Stimulated activated CD4-positive, alpha-beta T cell treated with anti-CD3 and anti-CD28 coated beads, Interleukin-1b, Interleukin-23, amount 100 ng/mL, for 1 hour (primary cell): ENCODE results near the gene AVPR1B.

Experiments used
- DNase-seq, 2 donors: peaks; one replicate each; pipeline ENCODE4 v3.0.0-alpha.2; 2020; ENCODE audit warnings: low read depth in 2 of 2

The AVPR1B gene

DNA sequence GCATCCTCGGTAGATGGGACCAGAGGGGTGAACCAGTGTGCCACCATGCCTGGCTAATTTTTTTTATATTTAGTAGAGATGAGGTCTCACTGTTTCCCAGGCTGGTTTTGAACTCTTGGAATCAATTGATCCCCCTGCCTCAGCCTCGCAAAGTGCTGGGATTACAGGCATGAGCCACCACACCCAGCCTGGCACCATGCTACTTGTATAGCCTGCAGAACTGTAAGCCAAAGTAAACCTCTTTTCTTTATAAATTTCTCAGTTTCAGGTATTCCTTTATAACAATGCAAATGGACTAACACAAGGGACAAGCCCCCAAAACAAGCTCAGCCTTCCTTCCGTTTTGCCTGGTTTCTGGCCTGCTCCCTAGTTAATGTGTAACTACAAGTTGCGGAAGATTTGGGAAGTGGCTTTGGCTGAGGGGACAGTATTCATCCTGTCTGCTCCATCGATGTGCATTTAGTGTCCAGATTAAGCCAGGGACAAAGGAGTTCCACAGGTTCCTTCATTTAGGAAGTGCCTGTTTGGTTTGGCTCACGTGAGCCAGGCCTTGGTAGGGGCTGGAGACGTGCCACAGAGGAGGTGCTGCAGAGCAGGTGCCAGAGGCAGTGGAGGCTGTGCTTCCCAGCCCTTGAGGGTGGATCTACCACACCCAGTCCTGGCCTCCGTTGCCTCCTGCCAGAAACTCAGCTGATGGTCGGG, 4.4 kb downstream of the AVPR1B start:
- DNase-seq: no peak

DNA sequence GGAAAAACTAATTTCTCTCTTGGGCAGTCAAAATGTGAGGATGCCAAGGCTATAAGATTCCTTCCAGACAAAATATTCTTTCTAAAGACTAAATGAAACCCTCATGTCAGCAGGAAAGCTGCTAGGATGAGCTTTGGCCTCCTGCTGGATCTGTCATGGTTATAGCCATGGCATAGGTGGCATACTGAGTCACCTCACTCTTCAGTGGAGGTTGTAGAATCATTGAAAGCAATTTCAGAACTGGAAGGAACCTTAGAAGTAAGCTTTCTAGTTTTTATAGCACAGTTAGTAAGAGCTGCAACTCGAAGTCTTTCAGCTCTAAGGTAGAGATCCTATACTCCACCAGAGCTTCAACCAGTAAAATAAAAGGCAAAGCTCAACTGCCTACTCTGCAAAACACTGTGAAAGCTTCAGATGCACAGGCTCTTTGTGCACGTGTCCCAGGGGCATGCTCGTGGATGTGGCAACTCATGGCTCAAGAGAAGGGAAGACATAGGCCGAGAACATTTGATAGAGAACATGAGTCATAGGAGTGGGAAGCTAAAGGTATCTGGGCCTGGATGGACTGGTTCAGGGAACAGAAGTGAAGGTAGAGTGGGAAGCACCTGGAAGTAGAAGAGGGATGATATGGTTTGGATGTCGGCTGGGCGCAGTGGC, 5.8 kb downstream of the AVPR1B start:
- DNase-seq: no peak

GRCh38 chr1:206110820-206111219, 6.4 kb downstream of the AVPR1B start:
- DNase-seq: no peak

DNA sequence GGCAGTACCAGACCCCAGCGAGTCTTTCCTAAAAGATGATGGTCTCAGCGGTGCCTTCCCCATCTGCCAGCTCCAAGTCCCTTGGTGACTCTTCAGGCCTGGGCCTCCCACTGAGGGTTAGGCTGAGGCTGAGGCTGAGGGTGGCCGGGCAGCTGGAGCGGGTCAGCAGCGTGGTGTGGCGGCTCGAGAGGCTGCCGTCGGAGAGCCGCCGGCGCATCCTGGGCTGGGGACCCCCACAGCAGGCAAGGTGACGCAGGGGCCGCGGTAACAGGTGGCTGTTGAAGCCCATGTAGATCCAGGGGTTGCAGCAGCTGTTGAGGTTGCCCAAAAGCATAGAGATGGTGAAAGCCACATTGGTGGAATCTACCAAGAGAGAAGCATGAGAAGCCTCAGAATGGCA, 7.0 kb downstream of the AVPR1B start:
- DNase-seq: no peak

GRCh38 chr1:206109718-206110117, 7.5 kb downstream of the AVPR1B start:
- DNase-seq: no peak

DNA sequence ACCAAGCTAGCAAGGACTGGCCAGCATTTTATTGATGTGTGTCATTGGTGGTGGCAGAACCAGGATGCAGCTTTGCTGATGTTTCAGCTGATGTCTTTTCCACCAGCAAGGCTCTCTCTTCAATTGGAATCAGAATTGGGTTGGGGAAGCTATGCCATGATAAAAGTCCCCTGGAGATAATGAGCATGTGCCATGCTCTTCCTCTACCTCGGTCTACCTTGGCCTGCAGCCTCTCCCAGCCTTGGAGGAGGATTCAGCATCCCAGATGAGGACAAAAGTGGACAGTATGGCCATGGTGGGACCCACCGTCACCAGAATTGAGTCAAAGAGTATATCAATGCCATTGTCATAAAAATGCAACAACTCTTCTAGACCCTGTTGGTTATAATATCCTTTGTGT, 8.6 kb downstream of the AVPR1B start:
- DNase-seq: no peak

DNA sequence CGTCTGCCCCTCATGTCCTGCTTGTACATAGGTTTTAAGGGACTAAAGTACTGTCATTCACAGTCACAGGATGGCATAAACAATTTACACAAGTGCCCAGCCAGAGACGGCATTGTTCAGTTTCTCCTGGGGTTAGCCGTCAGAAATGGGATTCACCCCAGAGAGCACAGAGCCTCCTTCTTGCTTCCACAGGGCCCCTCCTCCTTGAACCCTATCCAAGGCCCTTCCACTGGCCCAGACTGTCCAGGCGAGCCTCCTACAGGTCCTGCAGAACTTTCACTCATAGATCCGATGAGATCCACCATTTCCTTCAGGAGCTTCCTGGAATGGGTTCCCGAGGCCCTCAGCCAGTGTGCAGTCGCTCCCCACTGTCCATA, 10.0 kb downstream of the AVPR1B start:
- no peak for DNase-seq

DNA sequence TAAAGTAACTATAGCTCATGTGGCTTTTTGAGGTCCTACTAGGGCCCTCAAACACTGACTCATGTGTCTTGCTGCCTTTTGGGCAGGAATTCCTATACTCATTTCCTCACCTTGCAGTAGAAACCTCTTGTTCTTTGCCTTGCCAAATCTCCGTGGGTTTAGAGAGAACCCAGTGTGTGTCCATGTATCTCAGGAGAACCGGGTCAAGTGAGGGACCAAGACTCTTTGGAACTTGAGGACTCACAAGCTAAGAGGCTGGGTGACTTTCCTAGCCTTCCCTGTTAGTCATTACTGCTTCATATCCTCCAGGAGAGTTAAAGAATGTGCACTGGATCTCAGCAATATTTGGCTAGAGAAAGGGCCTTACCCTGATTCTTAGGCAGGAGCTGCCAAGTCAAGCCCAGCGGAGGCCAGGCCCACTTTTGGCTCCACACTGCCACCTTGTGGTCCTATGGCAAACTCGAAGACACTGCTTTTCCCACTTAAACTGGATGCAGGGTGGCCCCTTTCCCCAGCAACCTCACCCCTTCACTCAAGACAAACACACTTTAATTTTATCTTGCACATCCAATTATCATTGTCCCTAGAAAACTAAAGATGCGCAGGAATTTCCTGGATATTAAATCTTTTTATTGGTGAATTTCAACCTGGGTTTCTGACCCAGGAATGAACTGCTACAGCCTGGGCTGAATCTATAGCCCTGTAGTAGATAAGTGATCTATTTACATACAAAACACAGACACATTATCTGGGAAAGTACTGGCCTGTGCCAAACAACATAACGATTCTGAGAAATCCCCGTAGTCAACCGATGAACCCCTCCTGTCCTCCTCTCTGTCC, 10.6 kb downstream of the AVPR1B start:
- DNase-seq: peak; percentile 59 to 64

DNA sequence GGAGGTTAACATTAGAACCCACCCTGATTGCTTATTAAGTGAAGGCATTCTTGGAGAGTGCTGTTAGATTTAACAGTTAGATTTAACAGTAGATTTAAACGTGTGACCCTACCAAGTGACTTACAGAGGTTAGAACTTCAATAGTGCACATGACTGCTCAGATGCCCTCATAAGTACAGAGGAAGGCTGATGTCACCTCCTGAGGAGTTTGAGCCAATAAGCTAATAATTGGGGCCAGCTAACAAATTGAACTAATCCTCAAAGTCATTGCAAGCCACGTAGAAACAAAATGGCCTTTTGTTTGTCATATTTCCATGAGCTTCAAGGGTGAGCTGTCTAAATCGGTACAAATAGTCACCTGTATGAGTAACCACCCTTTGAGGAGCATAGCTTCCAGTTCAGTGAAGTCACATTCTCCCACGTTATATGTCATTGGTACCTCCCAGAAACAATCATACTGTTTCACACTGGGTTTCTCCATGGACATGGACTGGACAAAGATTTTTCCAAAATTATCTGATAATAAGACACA, 11.7 kb downstream of the AVPR1B start:
- no peak for DNase-seq

DNA sequence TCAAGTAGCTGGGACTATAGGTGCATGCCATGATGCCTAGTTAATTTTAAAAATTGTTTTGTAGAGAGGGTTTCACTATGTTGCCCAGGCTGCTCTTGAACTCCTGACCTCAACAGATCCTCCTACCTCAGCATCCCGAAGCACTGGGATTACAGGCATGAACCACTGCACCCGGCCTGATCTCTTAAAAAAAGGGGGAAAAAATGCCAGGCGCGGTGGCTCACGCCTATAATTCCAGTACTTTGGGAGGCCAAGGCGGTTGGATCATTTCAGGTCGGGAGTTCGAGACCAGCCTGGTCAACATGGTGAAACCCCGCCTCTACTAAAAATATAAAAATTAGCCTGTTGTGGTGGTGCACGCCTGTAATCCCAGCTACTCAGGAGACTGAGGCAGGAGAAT, 13.2 kb downstream of the AVPR1B start:
- DNase-seq: no peak

DNA sequence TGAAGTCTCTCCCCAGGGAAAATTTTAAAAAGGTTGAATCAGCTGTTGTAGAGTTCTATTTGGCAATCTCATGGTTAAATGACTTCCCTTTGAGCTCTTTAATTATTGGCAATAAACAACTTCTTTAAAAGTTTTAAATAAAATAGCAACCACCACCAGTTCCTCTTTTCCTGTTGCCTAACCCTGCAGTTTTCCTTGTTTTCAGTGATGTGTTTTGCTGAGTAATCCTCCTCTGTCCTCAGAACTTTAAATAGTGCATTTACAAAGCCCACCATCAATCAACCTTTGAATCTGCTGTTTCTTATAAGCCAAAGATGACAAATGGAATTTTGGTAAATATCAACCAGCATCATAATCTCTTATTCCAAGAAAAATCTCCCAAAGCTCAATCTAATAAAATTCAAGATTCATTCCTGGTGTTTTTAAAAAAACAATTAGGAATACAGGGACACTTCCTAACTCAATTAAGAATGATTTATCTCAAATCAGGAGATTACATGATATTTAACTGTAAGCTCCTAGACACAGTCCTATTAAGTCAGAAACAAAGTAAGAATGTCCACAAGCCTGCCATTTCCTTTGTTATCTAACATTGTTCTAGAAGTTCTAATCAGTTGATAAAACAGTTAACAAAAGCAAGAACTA, 14.8 kb downstream of the AVPR1B start:
- DNase-seq: no peak

- no peak for DNase-seq
Measured at GRCh38 chr1:206101351-206102045, 15.7 kb downstream of the AVPR1B start.

DNA sequence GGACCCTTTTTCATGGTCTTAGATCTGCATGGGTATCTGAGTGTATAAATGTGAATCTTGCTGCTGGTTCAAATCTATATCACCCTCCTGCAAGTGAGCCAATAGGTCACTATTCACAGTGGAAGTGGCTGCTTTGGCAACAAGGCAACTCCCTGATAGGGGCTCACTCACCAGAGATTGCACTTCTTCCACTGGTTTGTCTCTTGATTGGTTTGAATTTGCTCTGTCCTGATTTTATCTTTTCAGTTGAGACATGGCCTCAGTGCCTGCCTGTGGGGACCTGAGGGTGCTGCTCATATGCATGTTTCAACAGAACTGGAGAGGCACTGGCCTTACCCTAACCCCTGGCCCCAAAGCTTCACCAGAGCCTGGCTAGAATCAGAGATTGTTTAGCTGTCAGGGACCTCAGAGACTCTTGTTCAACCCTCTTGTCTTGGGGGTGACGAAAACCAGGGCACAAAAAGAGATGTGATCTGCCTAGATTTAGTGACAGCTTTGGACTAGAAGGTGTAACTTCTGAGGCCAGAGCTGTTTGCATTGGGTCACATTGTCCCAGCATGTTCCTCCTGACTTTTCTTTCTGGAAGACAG, 16.9 kb downstream of the AVPR1B start:
- no peak for DNase-seq

DNA sequence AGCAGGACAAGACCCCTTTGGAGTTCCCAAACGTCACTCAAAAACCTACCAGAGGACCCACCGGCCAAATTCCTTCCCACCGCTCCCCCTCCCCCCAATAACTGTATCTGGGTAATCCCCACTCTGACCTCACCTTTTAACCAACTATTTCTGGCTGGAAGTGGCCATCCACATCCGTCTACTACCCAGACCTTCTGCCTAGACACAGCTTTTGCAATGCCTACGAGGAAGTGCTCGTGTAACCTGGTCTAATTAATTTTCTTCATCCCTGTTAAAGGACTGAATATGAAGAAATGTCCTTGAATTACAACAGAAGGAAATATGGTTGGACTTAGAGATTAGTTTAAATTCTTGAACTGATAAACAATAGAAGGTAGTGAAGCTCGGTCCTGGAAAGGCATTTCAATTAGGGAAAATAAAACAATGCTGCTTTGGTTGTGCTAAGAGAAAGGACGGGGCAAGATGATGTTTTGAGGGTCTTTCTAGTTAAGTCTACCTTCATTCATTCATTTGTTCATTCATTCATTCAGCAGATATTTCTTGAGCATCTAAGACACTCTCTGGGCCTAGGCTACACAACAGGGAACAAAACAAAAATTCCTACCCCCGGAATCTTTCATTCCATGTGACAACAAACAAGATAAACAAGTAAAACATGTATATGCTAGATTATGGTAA, 18.8 kb downstream of the AVPR1B start:
- no peak for DNase-seq

DNA sequence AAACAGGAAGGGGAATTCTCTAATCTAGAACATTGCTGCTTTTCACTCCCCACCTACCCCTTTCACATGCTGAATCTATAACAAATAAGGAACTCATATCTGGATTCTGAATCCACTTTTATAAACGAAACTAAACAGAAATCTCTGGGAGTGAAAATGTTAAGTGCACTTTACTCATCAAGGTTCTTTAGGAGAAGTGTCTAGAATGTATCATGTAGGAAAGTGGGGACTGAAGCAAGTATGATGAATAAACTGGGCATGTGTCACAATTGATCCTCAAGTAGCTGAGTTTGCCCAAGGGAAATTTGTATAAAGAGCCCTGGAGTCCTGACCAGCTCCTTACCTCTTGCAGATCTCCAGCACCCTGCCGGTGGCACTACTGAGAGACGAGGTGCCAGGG, 19.8 kb downstream of the AVPR1B start:
- DNase-seq: no peak

GRCh38 chr1:206094024-206094423, 23.2 kb downstream of the AVPR1B start:
- no peak for DNase-seq

- DNase-seq: no peak
Measured at GRCh38 chr1:206089341-206089740, 27.8 kb downstream of the AVPR1B start.

GRCh38 chr1:206087091-206087490, 30.1 kb downstream of the AVPR1B start:
- DNase-seq: no peak

DNA sequence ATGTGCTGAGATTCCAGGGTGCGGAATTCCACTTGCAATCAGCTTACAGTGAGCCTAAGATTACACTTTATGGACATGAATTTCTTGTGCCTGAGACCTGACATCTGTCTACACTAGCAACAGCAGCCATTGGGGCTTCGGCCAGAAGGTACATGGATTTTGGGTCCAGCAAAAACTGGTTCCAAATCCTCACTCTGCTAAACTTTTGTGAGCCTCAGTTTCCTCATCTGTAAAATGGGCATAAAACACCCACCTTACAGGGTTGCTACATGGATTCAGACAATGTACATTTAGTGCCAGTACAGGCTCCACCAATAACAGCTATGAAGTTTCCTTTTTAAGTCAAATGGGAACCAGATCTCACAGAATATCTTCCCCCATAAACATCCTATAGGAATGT, 33.4 kb downstream of the AVPR1B start:
- DNase-seq: no peak
